ENCODE data around the gene GK.

- TF ChIP-seq CTCF (IDR thresholded peaks at IDR 0.05): no peak
- no peak for TF ChIP-seq POLR2A (IDR thresholded peaks at IDR 0.05)
Observed at GRCh38 chrX:30762755-30763154, 109.5 kb downstream of the GK start.
